Fibroblast of gingiva (primary cell): ENCODE measurements around the gene PPP1R16B.
A peak's percentile ranks its signal among the peaks of the same experiment; 100 is the strongest.

Source experiments
- DNase-seq: peaks from one replicate; pipeline ENCODE4 v3.0.0-alpha.2; 2011; ENCODE audit warnings: low read depth

Gene PPP1R16B

DNA sequence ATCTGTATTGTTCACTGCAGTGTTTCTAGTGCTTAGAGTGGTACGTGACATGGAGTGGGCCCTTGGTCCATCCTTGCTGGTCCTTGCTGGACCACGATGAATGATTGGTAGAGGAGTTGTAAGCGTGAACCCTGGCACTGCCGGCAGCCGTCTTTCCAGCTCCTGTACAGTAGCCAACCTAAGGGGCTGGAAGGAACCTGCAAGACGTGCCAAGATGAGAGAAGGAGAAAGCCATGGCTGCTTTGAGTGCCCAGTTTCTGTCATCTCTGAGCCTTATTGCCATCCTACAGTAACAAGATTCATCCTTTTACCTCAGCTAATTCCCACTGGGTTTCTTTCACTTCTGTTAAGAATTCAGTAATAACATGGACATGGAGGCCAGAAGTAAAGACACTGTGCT lies 162.6 kb downstream of the PPP1R16B start:
- DNase-seq = no peak

DNA sequence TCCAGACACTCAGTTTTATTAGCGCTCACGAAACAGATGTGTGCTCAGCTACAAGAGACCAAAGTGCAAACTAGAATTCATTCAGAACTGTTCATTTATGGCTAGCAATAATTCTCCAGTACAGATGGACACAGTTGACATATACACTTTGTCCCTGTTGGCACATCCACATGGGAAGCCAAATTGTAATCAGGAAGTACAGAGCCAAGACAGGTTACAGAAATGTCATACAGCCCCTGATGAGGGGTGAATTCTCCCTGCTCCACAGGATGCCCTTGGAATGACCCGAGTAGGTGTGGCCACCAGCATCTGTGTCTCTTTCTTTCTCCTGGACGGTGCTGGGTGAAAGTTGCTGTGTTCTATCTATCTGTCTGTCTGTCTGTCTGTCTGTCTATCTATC lies 164.2 kb downstream of the PPP1R16B start:
- no peak for DNase-seq

GRCh38 chr20:38970302-38970701 lies 164.8 kb downstream of the PPP1R16B start:
- peak; percentile 23 for DNase-seq
